ENCODE results near the gene LSAMP. TPM values are rescaled to one million over a fixed set of nuclear protein-coding genes. Genes with fewer than 3 reads are reported as not detected.

Gene LSAMP
- total RNA-seq, 1 experiment from 2014 or later, result not detected

GRCh38 chr3:116423374-116423773 is 21.9 kb downstream of the LSAMP start:
- Histone ChIP-seq H3K36me3 (ENCODE audit: low read depth) (no peaks in the 10 kb centered on the region), H3K9me2 (ENCODE audit: insufficient read depth) (no peaks in the 10 kb centered on the region), H4K20me1 (ENCODE audit: insufficient read depth) (no peaks in the 10 kb centered on the region), H3K27ac (no peak overlapping the region), H3K27me3 (ENCODE audit: insufficient read depth, low read depth) (no peaks in the 10 kb centered on the region), H3K9me3 (ENCODE audit: insufficient read depth, low read depth) (no peaks in the 10 kb centered on the region), H3K4me1 (replicated peaks; ENCODE audit: insufficient read depth) (no peaks in the 10 kb centered on the region), H3K4me2 (no peak overlapping the region), H2AFZ (no peak overlapping the region), H3F3A (ENCODE audit: insufficient read depth, low read depth) (no peaks in the 10 kb centered on the region), H3K4me3 (no peak overlapping the region), H3K79me2 (ENCODE audit: low read depth) (no peaks in the 10 kb centered on the region)
- no TSS peak for BruUV-seq (replicated peaks)
- TF ChIP-seq CTCF (conservative IDR thresholded peaks at IDR 0.05), result no peak
- no peak for TF ChIP-seq EZH2 (IDR thresholded peaks at IDR 0.05; ENCODE audit: low read depth)
- ChIA-PET POLR2A (ENCODE audit: unreplicated experiment) (no interaction called here), CTCF (no interaction called here)
- intact Hi-C loops (cut with micrococcal nuclease; ENCODE audit: unreplicated experiment), result no loop called here
- DNase-seq, result no peak

GRCh38 chr3:116417151-116417550 is 28.1 kb downstream of the LSAMP start:
- no peaks in the 10 kb centered on the region for H3K9me2 ChIP-seq (ENCODE audit: insufficient read depth)
- POLR2A ChIA-PET (ENCODE audit: unreplicated experiment), result no interaction called here
- H3K79me2 ChIP-seq (ENCODE audit: low read depth), result no peaks in the 10 kb centered on the region

GRCh38 chr3:116413319-116413718 is 32.0 kb downstream of the LSAMP start:
- H3K4me2 ChIP-seq, result no peak overlapping the region
- no peak overlapping the region for H3K4me3 ChIP-seq
- H3F3A ChIP-seq (ENCODE audit: insufficient read depth, low read depth), result no peaks in the 10 kb centered on the region
- no peaks in the 10 kb centered on the region for H3K4me1 ChIP-seq (replicated peaks; ENCODE audit: insufficient read depth)
- intact Hi-C loops (cut with micrococcal nuclease; ENCODE audit: unreplicated experiment), result no loop called here
- no peak overlapping the region for H3K27ac ChIP-seq
- ChIA-PET POLR2A (ENCODE audit: unreplicated experiment) (no interaction called here), CTCF (no interaction called here)
- no peaks in the 10 kb centered on the region for H3K9me2 ChIP-seq (ENCODE audit: insufficient read depth)
- H3K9me3 ChIP-seq (ENCODE audit: insufficient read depth, low read depth), result no peaks in the 10 kb centered on the region
- no peaks in the 10 kb centered on the region for H3K79me2 ChIP-seq (ENCODE audit: low read depth)
- no peaks in the 10 kb centered on the region for H4K20me1 ChIP-seq (ENCODE audit: insufficient read depth)
- H2AFZ ChIP-seq, result no peak overlapping the region
- TF ChIP-seq CTCF (conservative IDR thresholded peaks at IDR 0.05), result no peak
- TF ChIP-seq EZH2 (IDR thresholded peaks at IDR 0.05; ENCODE audit: low read depth), result no peak
- no peak for DNase-seq
- H3K27me3 ChIP-seq (ENCODE audit: insufficient read depth, low read depth), result no peaks in the 10 kb centered on the region
- no peaks in the 10 kb centered on the region for H3K36me3 ChIP-seq (ENCODE audit: low read depth)
- BruUV-seq (replicated peaks), result no TSS peak

More at GRCh38 chr3:116417151-116417550, 28.1 kb downstream of the LSAMP start:
- H3K27me3 ChIP-seq (ENCODE audit: insufficient read depth, low read depth), result no peaks in the 10 kb centered on the region
- TF ChIP-seq CTCF (conservative IDR thresholded peaks at IDR 0.05) (no peak), EZH2 (IDR thresholded peaks at IDR 0.05; ENCODE audit: low read depth) (no peak)
- no peaks in the 10 kb centered on the region for H3F3A ChIP-seq (ENCODE audit: insufficient read depth, low read depth)
- no peaks in the 10 kb centered on the region for H3K9me3 ChIP-seq (ENCODE audit: insufficient read depth, low read depth)
- intact Hi-C loops (cut with micrococcal nuclease; ENCODE audit: unreplicated experiment), result no loop called here
- H3K4me3 ChIP-seq, result no peak overlapping the region
- DNase-seq, result no peak
- H3K36me3 ChIP-seq (ENCODE audit: low read depth), result no peaks in the 10 kb centered on the region
- H3K27ac ChIP-seq, result no peak overlapping the region
- H3K4me1 ChIP-seq (replicated peaks; ENCODE audit: insufficient read depth), result no peaks in the 10 kb centered on the region
- H2AFZ ChIP-seq, result no peak overlapping the region
- CTCF ChIA-PET, result no interaction called here
- H3K4me2 ChIP-seq, result no peak overlapping the region
- BruUV-seq (replicated peaks), result no TSS peak
- no peaks in the 10 kb centered on the region for H4K20me1 ChIP-seq (ENCODE audit: insufficient read depth)

Measured in PC-9 (cell line).